ENCODE data around the gene LYSMD1.
"Not testable (repeated sequence)": the region's sequence is repeated elsewhere in the genome, so short reads cannot be mapped to it uniquely, and the experiment has no call there.

LYSMD1 gene
- 3.1 to 4.2 reads per million in 2 experiments for total RNA-seq

DNA sequence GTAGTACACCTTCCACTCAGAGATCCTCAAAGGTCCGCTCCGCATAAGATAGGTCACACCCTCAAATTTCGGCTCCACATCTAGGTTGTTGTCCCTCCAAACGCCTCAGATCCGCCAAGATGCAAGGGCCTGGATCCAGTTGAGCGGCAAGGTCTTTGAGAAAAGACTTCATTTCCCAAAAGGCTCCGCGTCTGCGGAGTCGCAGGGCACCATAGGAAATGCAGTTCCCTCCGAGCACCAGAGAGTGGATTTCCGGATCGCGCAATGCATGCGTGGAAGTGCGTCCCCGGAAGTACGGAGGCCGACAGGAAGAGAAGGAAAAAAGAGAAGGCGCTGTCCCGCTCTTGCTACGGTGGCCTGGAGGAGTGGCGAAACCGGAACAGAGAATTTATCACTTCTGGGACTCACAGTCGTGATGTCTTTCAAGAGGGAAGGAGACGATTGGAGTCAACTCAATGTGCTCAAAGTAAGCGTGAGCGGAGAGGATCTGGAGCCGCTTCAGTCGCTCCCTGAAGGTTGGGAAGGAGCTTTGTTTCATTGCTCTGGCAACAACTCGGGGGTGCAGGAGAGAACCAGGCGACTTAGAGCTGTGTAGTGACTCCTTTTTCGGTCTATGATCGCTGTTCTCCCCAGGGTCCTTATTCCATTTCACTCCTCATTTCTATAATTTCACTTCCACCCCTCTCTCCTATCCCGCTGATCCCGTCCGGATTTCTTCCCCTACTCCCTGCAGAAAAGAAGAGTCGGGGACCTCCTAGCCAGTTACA is at the start of gene LYSMD1, which contains the start of gene SCNM1:
Gene LYSMD1, minus strand, starts transcription at position 165 of the 767 bp plus-strand sequence. CDS start 644 bp downstream, outside the sequence.
Gene SCNM1, plus strand, starts transcription at position 407 of the 767 bp plus-strand sequence. Its CDS starts 9 bp downstream, at position 416.
- peak; percentile 97 for DNase-seq (ENCODE audit: low read depth)

DNA sequence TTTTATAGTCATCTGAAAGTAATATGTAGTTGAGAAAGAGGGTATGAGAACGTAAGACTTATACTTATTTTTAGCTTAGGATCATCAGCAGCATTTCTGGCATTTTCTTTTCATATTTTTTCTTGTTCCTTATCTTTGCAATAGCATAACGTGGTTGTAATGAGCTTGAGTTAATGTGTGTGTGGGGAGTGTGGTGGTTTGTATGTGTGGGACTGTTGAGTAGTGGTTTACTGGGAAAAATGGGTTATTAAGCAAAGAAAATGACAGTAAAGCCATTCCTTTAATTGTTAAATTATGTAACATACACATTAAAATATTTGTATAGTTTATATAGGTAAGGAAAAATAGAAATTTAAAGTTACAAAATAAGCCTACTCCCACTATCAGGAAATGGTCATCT is 47.9 kb upstream of the LYSMD1 start:
- DNase-seq (ENCODE audit: low read depth): no peak

DNA sequence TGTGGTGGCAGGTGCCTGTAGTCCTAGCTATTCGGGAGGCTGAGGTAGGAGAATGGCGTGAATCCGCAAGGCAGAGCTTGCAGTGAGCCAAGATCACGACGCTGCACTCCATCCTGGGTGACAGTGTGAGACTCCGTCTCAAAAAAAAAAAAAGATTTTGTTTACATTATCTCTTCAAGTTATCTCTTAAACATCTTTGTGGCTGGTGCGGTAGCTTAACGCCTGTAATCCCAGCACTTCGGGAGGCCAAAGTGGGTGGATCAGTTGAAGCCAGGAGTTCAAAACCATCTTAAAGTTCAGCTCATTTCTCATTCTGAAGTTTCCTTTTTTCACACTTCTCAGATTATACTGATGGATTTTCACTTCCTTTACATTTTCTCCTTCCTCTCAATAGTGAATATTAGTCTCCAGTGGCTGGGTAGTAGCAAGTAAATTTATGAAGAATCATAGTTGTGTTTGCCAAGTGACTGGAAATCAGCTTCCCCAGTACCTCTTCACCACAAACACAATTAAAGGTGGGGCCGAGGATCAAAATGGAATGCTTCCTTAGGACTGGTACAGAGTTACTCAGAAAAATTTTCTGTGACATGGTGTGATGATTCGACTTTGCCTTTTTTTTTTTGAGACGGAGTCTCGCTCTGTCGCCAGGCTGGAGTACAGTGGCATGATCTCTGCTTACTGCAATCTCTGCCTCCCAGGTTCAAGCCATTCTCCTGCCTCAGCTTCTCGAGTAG is 46.4 kb upstream of the LYSMD1 start:
- DNase-seq (ENCODE audit: low read depth): no peak

DNA sequence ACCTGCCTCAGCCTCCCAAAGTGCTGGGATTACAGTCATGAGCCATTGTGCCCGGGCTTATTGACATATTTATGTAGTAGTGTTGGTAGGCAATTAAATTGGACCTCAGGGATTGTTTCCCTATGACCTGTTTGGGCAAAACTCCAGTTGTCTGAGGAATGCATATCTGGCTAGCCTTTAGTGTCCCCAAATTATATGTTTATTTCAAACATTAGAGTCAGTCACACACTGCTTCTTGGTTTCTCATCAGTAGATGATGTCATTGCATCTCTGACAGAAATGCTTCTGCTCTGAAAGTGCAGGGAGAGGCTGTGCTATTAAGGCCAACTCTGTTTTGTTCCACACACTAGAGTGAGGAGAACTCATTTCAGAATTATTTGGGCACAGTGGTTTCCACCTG is 45.1 kb upstream of the LYSMD1 start:
- DNase-seq (ENCODE audit: low read depth): no peak

DNA sequence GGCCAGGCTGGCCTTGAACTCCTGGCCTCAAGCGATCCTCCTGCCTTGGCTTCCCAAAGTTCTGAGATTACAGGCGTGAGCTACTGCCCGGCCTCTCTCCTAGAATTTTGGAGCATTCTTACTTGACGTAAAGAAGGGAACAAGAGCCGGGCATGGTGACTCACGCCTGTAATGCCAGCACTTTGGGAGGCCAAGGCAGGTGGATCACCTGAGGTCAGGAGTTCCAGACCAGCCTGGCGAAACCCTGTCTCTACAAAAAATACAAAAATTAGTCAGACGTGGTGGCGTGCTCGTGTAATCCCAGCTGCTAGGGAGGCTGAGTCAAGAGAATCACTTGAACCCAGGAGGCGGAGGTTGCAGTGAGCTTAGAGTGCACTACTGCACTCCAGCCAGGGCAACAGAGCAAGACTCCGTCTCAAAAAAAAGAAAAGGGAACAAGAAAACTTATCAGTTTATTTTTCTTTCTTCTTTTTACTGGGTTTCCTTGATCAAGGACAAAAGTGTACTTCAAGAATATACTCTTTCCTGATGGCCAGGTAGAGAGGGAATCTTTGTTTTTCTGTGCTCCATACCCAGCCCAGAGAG is 39.8 kb upstream of the LYSMD1 start:
- not testable (repeated sequence) for DNase-seq (ENCODE audit: low read depth)

DNA sequence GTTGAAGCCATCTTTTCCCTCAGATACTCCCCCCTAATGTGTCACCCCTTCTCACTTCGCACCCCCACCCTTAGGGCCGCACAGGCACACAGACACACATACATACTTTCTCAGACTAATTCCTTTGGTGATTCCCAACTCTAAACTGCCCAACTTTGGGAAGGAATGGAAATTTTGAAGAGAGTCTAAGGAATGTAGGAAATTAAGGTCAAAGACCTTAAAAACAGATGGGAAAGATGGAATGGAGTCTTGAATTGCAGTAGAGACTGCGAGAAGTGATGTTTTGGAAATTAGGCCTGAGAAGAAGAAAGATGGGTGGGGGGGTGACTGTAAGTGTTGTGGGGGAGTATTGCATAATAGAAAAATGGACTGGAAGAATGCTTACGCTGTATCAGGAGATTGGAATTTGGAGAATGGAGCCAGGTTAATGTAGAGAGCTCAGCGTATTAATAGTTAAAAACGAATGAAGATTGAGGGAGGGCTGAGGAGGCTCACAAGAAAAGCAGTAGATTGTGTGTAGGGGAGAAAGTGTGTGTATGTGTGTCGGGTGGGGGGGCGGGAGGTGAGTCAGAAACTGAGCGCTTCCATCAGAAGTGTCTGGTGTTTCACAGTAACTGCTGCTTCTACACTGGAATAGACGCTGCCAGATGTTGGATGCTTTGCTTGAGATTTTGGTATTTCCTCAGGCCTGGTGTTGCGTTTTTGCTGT is 34.3 kb upstream of the LYSMD1 start:
- DNase-seq (ENCODE audit: low read depth): no peak

DNA sequence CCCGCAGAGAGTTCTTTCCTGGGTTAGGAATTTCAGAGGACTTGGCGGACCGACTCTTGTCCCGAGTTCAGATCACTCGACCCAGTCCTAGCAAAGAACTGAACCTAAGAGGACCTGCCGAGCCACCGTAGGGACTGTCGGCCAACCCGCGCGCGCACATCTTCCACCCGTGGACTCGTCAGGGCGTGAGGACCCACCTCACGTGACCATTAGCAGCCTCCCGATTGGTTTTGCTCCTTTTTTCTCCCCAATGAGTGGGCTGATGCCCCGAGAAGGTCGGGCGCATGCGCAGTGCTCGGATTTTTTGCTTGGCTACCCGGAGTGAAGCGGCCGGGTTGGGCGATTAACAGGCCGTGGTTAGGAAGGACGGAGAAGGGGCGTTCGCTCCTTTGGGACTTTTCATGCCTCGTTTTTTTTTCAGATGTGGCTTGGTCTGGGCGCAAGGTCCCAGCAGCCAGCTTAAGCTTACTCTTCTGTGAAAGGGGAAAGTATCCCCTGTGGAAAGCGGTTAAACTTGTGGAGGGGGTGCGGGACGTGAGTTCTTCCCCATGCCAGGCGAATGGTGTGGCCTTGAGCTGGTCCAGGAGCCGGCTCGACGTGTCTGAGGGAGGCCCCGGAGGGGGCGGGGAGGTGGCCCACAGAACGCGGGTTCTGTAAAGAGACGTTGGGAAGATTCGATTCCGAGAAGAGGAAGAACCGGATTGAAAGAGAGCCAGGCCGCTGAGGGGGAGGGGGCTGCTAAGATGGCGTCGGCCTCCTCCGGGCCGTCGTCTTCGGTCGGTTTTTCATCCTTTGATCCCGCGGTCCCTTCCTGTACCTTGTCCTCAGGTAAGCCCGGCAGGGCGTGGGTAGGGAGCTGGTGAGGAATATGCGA is 32.8 kb upstream of the LYSMD1 start, which contains the start of gene PIP5K1A:
Gene PIP5K1A, plus strand, starts transcription at position 299 of the 874 bp plus-strand sequence. Its CDS starts 445 bp downstream, at position 744.
- DNase-seq (ENCODE audit: low read depth): peak; percentile 99

- DNase-seq (ENCODE audit: low read depth): no peak
These were observed 32.2 kb upstream of the LYSMD1 start for GRCh38 chr1:151197863-151198253.

DNA sequence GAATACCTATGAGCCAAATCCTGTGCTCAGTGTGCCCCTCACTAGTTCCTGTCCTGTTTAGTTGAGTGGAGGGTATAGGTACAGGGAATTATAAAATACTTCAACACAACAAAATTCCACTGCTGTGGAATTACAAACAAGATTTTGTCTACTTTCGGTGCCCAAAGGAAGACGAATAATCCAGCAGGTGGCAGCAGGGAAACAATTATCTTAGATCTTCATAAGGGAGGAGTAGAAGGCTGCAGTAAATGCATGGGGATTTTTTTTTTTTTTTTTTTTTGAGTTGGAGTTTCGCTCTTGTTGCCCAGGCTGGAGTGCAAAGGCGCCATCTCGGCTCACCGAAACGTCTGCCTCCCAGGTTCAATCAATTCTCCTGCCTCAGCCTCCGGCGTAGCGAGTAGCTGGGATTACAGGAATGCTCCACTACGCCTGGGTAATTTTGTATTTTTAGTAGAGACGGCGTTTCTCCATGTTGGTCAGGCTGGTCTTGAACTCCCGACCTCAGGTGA is 30.6 kb upstream of the LYSMD1 start:
- peak; percentile 43 for DNase-seq (ENCODE audit: low read depth)

DNA sequence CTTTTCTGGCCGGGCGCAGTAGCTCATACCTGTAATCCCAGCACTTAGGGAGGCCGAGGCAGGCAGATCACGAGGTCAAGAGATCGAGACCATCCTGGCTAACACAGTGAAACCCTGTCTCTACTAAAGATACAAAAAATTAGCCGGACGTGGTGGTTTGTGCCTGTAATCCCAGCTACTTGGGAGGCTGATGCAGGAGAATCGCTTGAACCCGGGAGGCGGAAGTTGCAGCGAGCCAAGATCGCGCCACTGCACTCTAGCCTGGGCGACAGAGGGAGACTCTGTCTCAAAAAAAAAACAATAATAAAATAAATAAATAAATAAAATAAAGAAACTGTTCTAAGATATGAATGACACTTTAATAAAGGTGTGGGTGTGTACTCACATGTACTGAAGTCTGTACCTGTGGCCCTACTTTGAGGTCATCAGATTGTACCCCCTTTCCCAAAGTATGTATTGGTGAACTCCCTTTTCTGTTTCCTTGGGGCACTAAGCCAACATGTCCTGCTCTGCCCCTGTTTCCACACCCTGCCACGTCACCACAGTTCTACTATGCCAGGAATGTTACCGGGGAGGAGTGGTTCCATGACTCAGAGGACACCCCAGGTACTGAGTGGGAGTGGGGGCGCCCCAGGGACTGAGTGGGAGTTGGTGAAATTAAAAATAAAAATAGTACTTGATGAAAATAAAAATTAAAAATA is 29.3 kb upstream of the LYSMD1 start:
- DNase-seq (ENCODE audit: low read depth): not testable (repeated sequence)

GRCh38 chr1:151193856-151194255 is 28.2 kb upstream of the LYSMD1 start:
- DNase-seq (ENCODE audit: low read depth): no peak

GRCh38 chr1:151193304-151193703 is 27.6 kb upstream of the LYSMD1 start:
- DNase-seq (ENCODE audit: low read depth): no peak

GRCh38 chr1:151192047-151192446 is 26.3 kb upstream of the LYSMD1 start:
- no peak for DNase-seq (ENCODE audit: low read depth)

GRCh38 chr1:151189637-151190445 is 24.1 kb upstream of the LYSMD1 start, which contains the start of gene VPS72:
VPS72 (minus strand) TSS chr1:151190197; CDS start chr1:151190121, 76 bp downstream.
- peak; percentile 82 for DNase-seq (ENCODE audit: low read depth)

DNA sequence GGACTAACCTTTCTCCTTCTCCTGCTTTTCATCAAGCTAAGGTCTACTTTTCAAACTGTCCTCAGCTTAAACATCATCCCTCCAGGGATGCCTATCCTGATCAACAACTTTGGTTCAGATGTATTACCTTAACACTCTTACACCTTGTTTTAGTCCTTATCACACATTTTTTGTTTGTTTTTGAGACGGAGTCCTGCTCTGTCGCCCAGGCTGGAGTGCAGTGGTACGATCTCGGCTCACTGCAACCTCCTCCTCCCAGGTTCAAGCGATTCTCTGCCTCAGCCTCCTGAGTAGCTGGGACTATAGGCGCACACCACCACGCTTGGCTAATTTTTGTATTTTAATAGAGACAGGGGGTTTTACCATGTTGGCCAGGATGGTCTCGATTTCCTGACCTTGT is 23.0 kb upstream of the LYSMD1 start:
- DNase-seq (ENCODE audit: low read depth): not testable (repeated sequence)

- DNase-seq (ENCODE audit: low read depth): no peak
These were observed 21.5 kb upstream of the LYSMD1 start for GRCh38 chr1:151187205-151187604.

DNA sequence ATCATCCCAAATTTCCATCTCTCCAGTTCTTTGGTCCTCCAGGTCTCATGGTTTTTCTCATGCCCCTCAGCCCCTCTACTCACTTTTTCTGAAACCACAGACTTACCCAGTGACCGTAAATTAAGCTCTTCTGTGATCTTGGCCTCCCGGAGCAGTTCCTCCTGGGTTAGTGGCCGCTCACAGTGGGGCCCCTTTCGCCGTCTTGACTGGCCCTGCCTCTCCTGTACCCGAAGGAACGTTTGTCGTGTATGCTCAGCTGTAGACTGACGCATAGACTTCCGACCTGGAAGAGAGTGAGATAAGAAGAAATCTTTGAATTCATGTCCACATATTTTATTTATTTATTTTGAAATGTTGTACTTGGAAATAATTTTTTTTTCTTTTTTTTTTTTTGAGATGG is 18.5 kb upstream of the LYSMD1 start:
- no peak for DNase-seq (ENCODE audit: low read depth)

- no peak for DNase-seq (ENCODE audit: low read depth)
These were observed 10.9 kb upstream of the LYSMD1 start for GRCh38 chr1:151176514-151177045.

DNA sequence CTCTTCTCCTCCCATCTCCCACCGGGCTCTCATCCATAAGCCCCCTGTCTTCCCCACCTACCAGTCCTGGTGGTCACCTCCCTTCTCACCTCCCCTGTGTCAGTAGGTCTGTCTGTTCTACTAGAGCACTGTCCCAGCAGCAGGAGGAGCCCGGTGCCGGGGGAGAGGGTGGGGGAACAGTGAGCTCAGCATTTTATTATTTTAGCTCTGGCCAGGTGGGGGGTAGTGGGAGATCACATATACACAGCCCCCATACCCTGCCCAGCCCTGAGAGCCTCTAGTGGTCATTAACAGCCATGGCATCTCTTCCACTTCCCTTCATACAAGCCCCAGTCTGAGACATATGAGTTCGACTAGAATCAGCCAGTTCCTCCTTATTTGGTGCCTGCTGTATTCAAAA is 10.2 kb upstream of the LYSMD1 start, which contains the start of gene TMOD4:
Gene TMOD4, minus strand, starts transcription at position 119 of the 400 bp plus-strand sequence. CDS start 1,106 bp downstream, outside the sequence.
- no peak for DNase-seq (ENCODE audit: low read depth)
